OCI-LY3 (cell line): ENCODE measurements around the gene GRAMD1A.

Experiments used
- H2AFZ ChIP-seq: fragments of 200-600, 300-600 bp; shearing (Covaris generic); 2 replicates; pipeline ENCODE4 v1.6.0; 2014; ENCODE audit warnings: antibody characterized with exemption, low read depth, low read length
- H3K27ac ChIP-seq: fragments of 200-600, 300-600 bp; sonication (generic); 2 replicates; pipeline ENCODE4 v1.5.1; 2014; ENCODE audit warnings: mild to moderate bottlenecking, low read length, moderate library complexity, mixed read lengths
- H3K27me3 ChIP-seq: fragments of 200-600, 300-600 bp; sonication (generic); 2 replicates; pipeline ENCODE4 v1.6.1; 2014; ENCODE audit warnings: low read depth, low read length, mixed read lengths
- H3K36me3 ChIP-seq: fragments of 200-600, 300-600 bp; sonication (generic); replicated peaks from 2 replicates; pipeline ENCODE3; 2014; ENCODE audit warnings: low read depth, low read length, mixed read lengths
- H3K4me1 ChIP-seq: fragments of 300-600, 200-600 bp; sonication (generic); 2 replicates; pipeline ENCODE4 v1.6.1; 2014; ENCODE audit warnings: low read length, mixed read lengths
- H3K4me2 ChIP-seq: fragments of 200-600, 300-600 bp; sonication (generic); 2 replicates; pipeline ENCODE4 v1.6.1; 2014; ENCODE audit warnings: low read length, mixed read lengths
- H3K4me3 ChIP-seq: fragments of 300-600, 200-600 bp; sonication (generic); 2 replicates; pipeline ENCODE4 v1.5.1; 2014; ENCODE audit warnings: antibody characterized with exemption, mild to moderate bottlenecking, low read length, moderate library complexity
- H3K79me2 ChIP-seq: fragments of 300-600, 200-600 bp; shearing (Covaris generic); 2 replicates; pipeline ENCODE4 v1.6.1; 2014; ENCODE audit warnings: mild to moderate bottlenecking, low read length, mixed read lengths
- H3K9ac ChIP-seq: fragments of 300-600, 200-600 bp; shearing (Covaris generic); 2 replicates; pipeline ENCODE4 v1.6.0; 2014; ENCODE audit warnings: mild to moderate bottlenecking, low read length, moderate library complexity
- H3K9me3 ChIP-seq: fragments of 200-600, 300-600 bp; shearing (Covaris generic); 2 replicates; pipeline ENCODE4 v1.6.1; 2014; ENCODE audit warnings: low read length, mixed read lengths; ENCODE audit not compliant: insufficient read depth
- H4K20me1 ChIP-seq: fragments of 200-600, 300-600 bp; sonication (generic); 2 replicates; pipeline ENCODE4 v1.6.1; 2016; ENCODE audit warnings: low read length, mixed read lengths; ENCODE audit not compliant: insufficient read depth
- EZH2phosphoT487 ChIP-seq: fragments of 200-600 bp; shearing (Covaris generic); IDR thresholded peaks from 2 replicates; pipeline ENCODE4 v1.6.1; 2018; ENCODE audit warnings: antibody characterized with exemption, mixed run types, low read depth
- TF ChIP-seq, protein P1 (sequence below): fragments of 200-600, 300-600 bp; sonication (generic); IDR thresholded peaks from 2 replicates; pipeline ENCODE4 v1.5.1; 2014; ENCODE audit warnings: antibody characterized with exemption, low read length, low read depth

GRAMD1A gene

GRCh38 chr19:34982275-34982674 is 17.8 kb upstream of the GRAMD1A start:
- H3K36me3 ChIP-seq = no peaks in the 10 kb centered on the region
- H2AFZ ChIP-seq = no peak overlapping the region
- H3K4me1 ChIP-seq = peaks cover 9% of the 10 kb centered on the region
- no peaks in the 10 kb centered on the region for H4K20me1 ChIP-seq
- H3K4me3 ChIP-seq = no peak overlapping the region
- peaks cover 13% of the 10 kb centered on the region; the same call in 1 of the 2 replicates for H3K27me3 ChIP-seq
- H3K27ac ChIP-seq = no peak overlapping the region
- H3K9me3 ChIP-seq = peaks cover 3% of the 10 kb centered on the region; the same call in 1 of the 2 replicates
- TF ChIP-seq, protein P1, sequence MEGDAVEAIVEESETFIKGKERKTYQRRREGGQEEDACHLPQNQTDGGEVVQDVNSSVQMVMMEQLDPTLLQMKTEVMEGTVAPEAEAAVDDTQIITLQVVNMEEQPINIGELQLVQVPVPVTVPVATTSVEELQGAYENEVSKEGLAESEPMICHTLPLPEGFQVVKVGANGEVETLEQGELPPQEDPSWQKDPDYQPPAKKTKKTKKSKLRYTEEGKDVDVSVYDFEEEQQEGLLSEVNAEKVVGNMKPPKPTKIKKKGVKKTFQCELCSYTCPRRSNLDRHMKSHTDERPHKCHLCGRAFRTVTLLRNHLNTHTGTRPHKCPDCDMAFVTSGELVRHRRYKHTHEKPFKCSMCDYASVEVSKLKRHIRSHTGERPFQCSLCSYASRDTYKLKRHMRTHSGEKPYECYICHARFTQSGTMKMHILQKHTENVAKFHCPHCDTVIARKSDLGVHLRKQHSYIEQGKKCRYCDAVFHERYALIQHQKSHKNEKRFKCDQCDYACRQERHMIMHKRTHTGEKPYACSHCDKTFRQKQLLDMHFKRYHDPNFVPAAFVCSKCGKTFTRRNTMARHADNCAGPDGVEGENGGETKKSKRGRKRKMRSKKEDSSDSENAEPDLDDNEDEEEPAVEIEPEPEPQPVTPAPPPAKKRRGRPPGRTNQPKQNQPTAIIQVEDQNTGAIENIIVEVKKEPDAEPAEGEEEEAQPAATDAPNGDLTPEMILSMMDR = no peak
- no peak for TF ChIP-seq EZH2phosphoT487
- H3K79me2 ChIP-seq = no peaks in the 10 kb centered on the region
- H3K4me2 ChIP-seq = no peak overlapping the region
- no peak overlapping the region for H3K9ac ChIP-seq

DNA sequence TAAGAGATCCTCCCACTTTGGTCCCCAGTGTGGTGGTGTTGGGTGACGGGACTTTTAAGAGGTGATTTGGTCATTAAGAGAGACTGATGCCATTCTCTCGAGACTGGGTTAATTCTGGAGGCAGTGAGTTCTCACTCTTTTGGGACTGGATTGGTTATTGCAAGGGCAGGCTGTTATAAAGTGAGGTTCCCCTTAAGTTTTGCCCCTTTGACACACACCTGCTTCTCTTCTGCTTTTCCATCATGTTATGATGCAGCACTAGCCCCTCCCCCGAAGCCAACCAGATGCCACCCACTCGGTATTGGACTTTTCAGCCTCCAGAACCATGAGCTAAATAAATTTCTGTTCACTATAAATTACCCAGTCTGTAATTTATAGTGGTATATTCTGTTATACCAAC is 16.3 kb upstream of the GRAMD1A start:
- Histone ChIP-seq H3K4me3 (no peak overlapping the region), H3K9ac (no peak overlapping the region), H3K79me2 (no peaks in the 10 kb centered on the region), H3K27ac (no peak overlapping the region), H3K4me1 (peaks cover 17% of the 10 kb centered on the region), H3K36me3 (no peaks in the 10 kb centered on the region), H3K9me3 (peaks cover 3% of the 10 kb centered on the region; the same call in 1 of the 2 replicates), H3K4me2 (no peak overlapping the region), H4K20me1 (no peaks in the 10 kb centered on the region), H3K27me3 (peaks cover 13% of the 10 kb centered on the region; the same call in 1 of the 2 replicates), H2AFZ (peak overlapping the region; percentile 5; the same call in 1 of the 2 replicates)
- TF ChIP-seq EZH2phosphoT487 = no peak
- TF ChIP-seq, protein P1 = no peak

DNA sequence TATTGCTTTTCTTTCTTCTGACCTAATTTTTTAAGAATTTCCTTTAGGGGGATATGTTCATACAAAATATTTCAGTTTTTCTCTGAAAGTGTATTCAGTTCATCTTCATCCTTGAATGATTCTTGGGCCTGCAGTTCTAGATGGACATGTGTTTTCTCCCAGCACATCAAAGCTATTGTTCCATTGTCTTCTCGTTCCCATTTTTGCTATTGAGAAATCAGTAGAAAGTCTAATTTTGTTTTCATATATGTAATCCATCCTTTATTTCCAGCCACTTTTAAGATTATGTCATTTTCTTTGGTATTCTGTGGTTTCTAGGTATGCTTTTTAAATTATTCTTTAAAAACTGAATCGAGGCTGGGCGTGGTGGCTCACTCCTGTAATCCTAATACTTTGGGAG is 15.8 kb upstream of the GRAMD1A start:
- Histone ChIP-seq H4K20me1 (no peaks in the 10 kb centered on the region), H3K27ac (no peak overlapping the region), H3K27me3 (peaks cover 13% of the 10 kb centered on the region; the same call in 1 of the 2 replicates), H2AFZ (no peak overlapping the region), H3K9me3 (peaks cover 3% of the 10 kb centered on the region; the same call in 1 of the 2 replicates), H3K79me2 (no peaks in the 10 kb centered on the region), H3K36me3 (no peaks in the 10 kb centered on the region), H3K9ac (no peak overlapping the region), H3K4me3 (no peak overlapping the region), H3K4me2 (no peak overlapping the region), H3K4me1 (peaks cover 22% of the 10 kb centered on the region)
- TF ChIP-seq, protein P1 = no peak
- no peak for TF ChIP-seq EZH2phosphoT487

- no peak overlapping the region for H3K4me3 ChIP-seq
- no peak overlapping the region for H3K4me2 ChIP-seq
- H2AFZ ChIP-seq = peak overlapping the region; percentile 55; the same call in 1 of the 2 replicates
- no peak overlapping the region for H3K9ac ChIP-seq
- TF ChIP-seq, protein P1 = no peak
- no peak for TF ChIP-seq EZH2phosphoT487
- peaks cover 13% of the 10 kb centered on the region; the same call in 1 of the 2 replicates for H3K27me3 ChIP-seq
- no peak overlapping the region for H3K27ac ChIP-seq
- H3K79me2 ChIP-seq = no peaks in the 10 kb centered on the region
- no peaks in the 10 kb centered on the region for H3K36me3 ChIP-seq
- no peaks in the 10 kb centered on the region for H4K20me1 ChIP-seq
- peaks cover 31% of the 10 kb centered on the region for H3K4me1 ChIP-seq
- peaks cover 3% of the 10 kb centered on the region; the same call in 1 of the 2 replicates for H3K9me3 ChIP-seq
These were observed 14.7 kb upstream of the GRAMD1A start for GRCh38 chr19:34985249-34986022.
